Cardiac fibroblast (primary cell): Measurements from ENCODE around the gene EIPR1.

Source experiments
- DNase-seq, 2 donors: peaks; one replicate each; pipeline versions ENCODE4 v3.0.0 to v3.0.0-alpha.2; 2010; ENCODE audit warnings: low read depth in 2 of 2
- H3K4me3 ChIP-seq, 2 donors: replicated peaks in 1 of 2; 1 replicate in 1 of 2; 2 replicates in 1 of 2; pipeline ENCODE4 v1.5.1; 2011; ENCODE audit warnings: low read depth in 2 of 2, low read length in 2 of 2, mild to moderate bottlenecking in 2 of 2, moderate library complexity in 1 of 2
- CTCF ChIP-seq: IDR thresholded peaks from one replicate; pipeline ENCODE4 v1.5.1; 2011; ENCODE audit warnings: low read depth, mild to moderate bottlenecking, low read length, inconsistent platforms

EIPR1 gene

GRCh38 chr2:3210257-3210656, 167.4 kb downstream of the EIPR1 start:
- no peak for DNase-seq
- no peak for TF ChIP-seq CTCF
- H3K4me3 ChIP-seq = no peak overlapping the region

GRCh38 chr2:3209258-3209657, 168.4 kb downstream of the EIPR1 start:
- no peak for TF ChIP-seq CTCF
- DNase-seq = no peak
- H3K4me3 ChIP-seq = no peak overlapping the region

- no peak for DNase-seq
- no peak overlapping the region for H3K4me3 ChIP-seq
- TF ChIP-seq CTCF = no peak
These were observed 169.0 kb downstream of the EIPR1 start for GRCh38 chr2:3208591-3208990.

GRCh38 chr2:3208179-3208578, 169.4 kb downstream of the EIPR1 start:
- no peak overlapping the region for H3K4me3 ChIP-seq
- DNase-seq = no peak
- no peak for TF ChIP-seq CTCF

- H3K4me3 ChIP-seq = no peak overlapping the region
- no peak for TF ChIP-seq CTCF
- DNase-seq = no peak
These were observed 170.5 kb downstream of the EIPR1 start for GRCh38 chr2:3207091-3207491.

- no peak overlapping the region for H3K4me3 ChIP-seq
- no peak for DNase-seq
- TF ChIP-seq CTCF = no peak
These were observed 171.8 kb downstream of the EIPR1 start for GRCh38 chr2:3205845-3206244.

GRCh38 chr2:3204031-3204821, 173.4 kb downstream of the EIPR1 start:
- DNase-seq = no peak
- TF ChIP-seq CTCF = no peak
- H3K4me3 ChIP-seq = no peak overlapping the region
